Measurements from ENCODE around the gene NFASC. TPM values are rescaled to one million over a fixed set of nuclear protein-coding genes. Genes with fewer than 3 reads are reported as not detected.

The NFASC gene
- total and polyA plus RNA-seq, 2 donors: 9.5 to 21.8 TPM

GRCh38 chr1:204930155-204930523, 59.5 kb downstream of the NFASC start:
- H3K4me1 ChIP-seq (ENCODE audit: insufficient read depth): no peaks in the 10 kb centered on the region
- H3K27ac ChIP-seq (ENCODE audit: low read depth): no peak overlapping the region
- no peaks in the 10 kb centered on the region for H3K36me3 ChIP-seq (ENCODE audit: insufficient read depth)
- DNase-seq (ENCODE audit: extremely low spot score): no peak
- WGBS: 80% methylated on average over 3 of the region's 3 CpGs
- no peak overlapping the region for H3K4me3 ChIP-seq (ENCODE audit: low read depth, low read length)

- Histone ChIP-seq H3K27ac (ENCODE audit: low read depth) (no peak overlapping the region), H3K36me3 (ENCODE audit: insufficient read depth) (no peaks in the 10 kb centered on the region), H3K4me3 (ENCODE audit: low read depth, low read length) (no peak overlapping the region), H3K4me1 (ENCODE audit: insufficient read depth) (no peaks in the 10 kb centered on the region)
- DNase-seq (ENCODE audit: extremely low spot score): no peak
- 84% methylated on average over 1 of the region's 1 CpG for WGBS
These were observed 60.7 kb downstream of the NFASC start for GRCh38 chr1:204931313-204931712.

GRCh38 chr1:204931768-204932572, 61.3 kb downstream of the NFASC start:
- Histone ChIP-seq H3K4me3 (ENCODE audit: low read depth, low read length) (no peak overlapping the region), H3K36me3 (ENCODE audit: insufficient read depth) (no peaks in the 10 kb centered on the region), H3K4me1 (ENCODE audit: insufficient read depth) (no peaks in the 10 kb centered on the region), H3K27ac (ENCODE audit: low read depth) (no peak overlapping the region)
- 91% methylated on average over 7 of the region's 7 CpGs for WGBS
- DNase-seq (ENCODE audit: extremely low spot score): no peak

GRCh38 chr1:204932573-204932909, 61.9 kb downstream of the NFASC start:
- WGBS: 78% methylated on average over 7 of the region's 7 CpGs
- no peaks in the 10 kb centered on the region for H3K36me3 ChIP-seq (ENCODE audit: insufficient read depth)
- no peak overlapping the region for H3K27ac ChIP-seq (ENCODE audit: low read depth)
- no peak for DNase-seq (ENCODE audit: extremely low spot score)
- no peak overlapping the region for H3K4me3 ChIP-seq (ENCODE audit: low read depth, low read length)
- no peaks in the 10 kb centered on the region for H3K4me1 ChIP-seq (ENCODE audit: insufficient read depth)

GRCh38 chr1:204935155-204935554, 64.5 kb downstream of the NFASC start:
- Histone ChIP-seq H3K36me3 (ENCODE audit: insufficient read depth) (no peaks in the 10 kb centered on the region), H3K4me3 (ENCODE audit: low read depth, low read length) (no peak overlapping the region), H3K27ac (ENCODE audit: low read depth) (no peak overlapping the region), H3K4me1 (ENCODE audit: insufficient read depth) (no peaks in the 10 kb centered on the region)
- no peak for DNase-seq (ENCODE audit: extremely low spot score)
- WGBS: 77% methylated on average over 3 of the region's 3 CpGs

GRCh38 chr1:204936765-204937164, 66.1 kb downstream of the NFASC start:
- Histone ChIP-seq H3K4me1 (ENCODE audit: insufficient read depth) (no peaks in the 10 kb centered on the region), H3K27ac (ENCODE audit: low read depth) (no peak overlapping the region), H3K36me3 (ENCODE audit: insufficient read depth) (no peaks in the 10 kb centered on the region), H3K4me3 (ENCODE audit: low read depth, low read length) (no peak overlapping the region)
- no peak for DNase-seq (ENCODE audit: extremely low spot score)
- 72% methylated on average over 4 of the region's 4 CpGs for whole genome bisulfite sequencing

GRCh38 chr1:204937901-204938300, 67.2 kb downstream of the NFASC start:
- no peak for DNase-seq (ENCODE audit: extremely low spot score)

GRCh38 chr1:204940591-204940990, 69.9 kb downstream of the NFASC start:
- H3K4me3 ChIP-seq (ENCODE audit: low read depth, low read length): no peak overlapping the region
- H3K4me1 ChIP-seq (ENCODE audit: insufficient read depth): no peaks in the 10 kb centered on the region
- DNase-seq (ENCODE audit: extremely low spot score): no peak
- H3K27ac ChIP-seq (ENCODE audit: low read depth): no peak overlapping the region
- WGBS: 63% methylated on average over 2 of the region's 2 CpGs
- no peaks in the 10 kb centered on the region for H3K36me3 ChIP-seq (ENCODE audit: insufficient read depth)

More at GRCh38 chr1:204937901-204938300, 67.2 kb downstream of the NFASC start:
- H3K4me3 ChIP-seq (ENCODE audit: low read depth, low read length): no peak overlapping the region
- H3K36me3 ChIP-seq (ENCODE audit: insufficient read depth): no peaks in the 10 kb centered on the region
- WGBS: 80% methylated on average over 11 of the region's 11 CpGs
- H3K4me1 ChIP-seq (ENCODE audit: insufficient read depth): no peaks in the 10 kb centered on the region
- no peak overlapping the region for H3K27ac ChIP-seq (ENCODE audit: low read depth)

GRCh38 chr1:204941421-204942338, 71.0 kb downstream of the NFASC start:
- no peak overlapping the region for H3K27ac ChIP-seq (ENCODE audit: low read depth)
- 35% methylated on average over 15 of the region's 15 CpGs for WGBS

GRCh38 chr1:204943495-204943894, 72.8 kb downstream of the NFASC start:
- DNase-seq (ENCODE audit: extremely low spot score): no peak
- WGBS: 86% methylated on average over 6 of the region's 6 CpGs
- no peaks in the 10 kb centered on the region for H3K36me3 ChIP-seq (ENCODE audit: insufficient read depth)
- H3K4me3 ChIP-seq (ENCODE audit: low read depth, low read length): no peak overlapping the region
- H3K4me1 ChIP-seq (ENCODE audit: insufficient read depth): no peaks in the 10 kb centered on the region
- H3K27ac ChIP-seq (ENCODE audit: low read depth): no peak overlapping the region

More at GRCh38 chr1:204941421-204942338, 71.0 kb downstream of the NFASC start:
- Histone ChIP-seq H3K4me1 (ENCODE audit: insufficient read depth) (no peaks in the 10 kb centered on the region), H3K36me3 (ENCODE audit: insufficient read depth) (no peaks in the 10 kb centered on the region), H3K4me3 (ENCODE audit: low read depth, low read length) (no peak overlapping the region)
- no peak for DNase-seq (ENCODE audit: extremely low spot score)

- no peaks in the 10 kb centered on the region for H3K4me1 ChIP-seq (ENCODE audit: insufficient read depth)
- H3K36me3 ChIP-seq (ENCODE audit: insufficient read depth): no peaks in the 10 kb centered on the region
- H3K4me3 ChIP-seq (ENCODE audit: low read depth, low read length): no peak overlapping the region
- 90% methylated on average over 4 of the region's 4 CpGs for WGBS
- H3K27ac ChIP-seq (ENCODE audit: low read depth): no peak overlapping the region
- DNase-seq (ENCODE audit: extremely low spot score): no peak
These were observed 74.0 kb downstream of the NFASC start for GRCh38 chr1:204944662-204945061.

- no peaks in the 10 kb centered on the region for H3K4me1 ChIP-seq (ENCODE audit: insufficient read depth)
- no peak overlapping the region for H3K27ac ChIP-seq (ENCODE audit: low read depth)
- no peak overlapping the region for H3K4me3 ChIP-seq (ENCODE audit: low read depth, low read length)
- 54% methylated on average over 4 of the region's 4 CpGs for WGBS
- no peaks in the 10 kb centered on the region for H3K36me3 ChIP-seq (ENCODE audit: insufficient read depth)
- DNase-seq (ENCODE audit: extremely low spot score): no peak
These were observed 74.9 kb downstream of the NFASC start for GRCh38 chr1:204945565-204945977.

GRCh38 chr1:204946640-204947039, 76.0 kb downstream of the NFASC start:
- no peaks in the 10 kb centered on the region for H3K4me1 ChIP-seq (ENCODE audit: insufficient read depth)
- no peak overlapping the region for H3K27ac ChIP-seq (ENCODE audit: low read depth)
- 97% methylated on average over 9 of the region's 9 CpGs for WGBS
- no peak for DNase-seq (ENCODE audit: extremely low spot score)
- no peak overlapping the region for H3K4me3 ChIP-seq (ENCODE audit: low read depth, low read length)
- H3K36me3 ChIP-seq (ENCODE audit: insufficient read depth): no peaks in the 10 kb centered on the region

- H3K4me3 ChIP-seq (ENCODE audit: low read depth, low read length): no peak overlapping the region
- no peak for DNase-seq (ENCODE audit: extremely low spot score)
- WGBS: 84% methylated on average over 8 of the region's 8 CpGs
- no peaks in the 10 kb centered on the region for H3K36me3 ChIP-seq (ENCODE audit: insufficient read depth)
- no peaks in the 10 kb centered on the region for H3K4me1 ChIP-seq (ENCODE audit: insufficient read depth)
- no peak overlapping the region for H3K27ac ChIP-seq (ENCODE audit: low read depth)
These were observed 76.7 kb downstream of the NFASC start for GRCh38 chr1:204947338-204947737.
